Vagina (tissue), 2 donors: ENCODE data around the gene BTNL9. TPM values are rescaled to one million over a fixed set of nuclear protein-coding genes. Genes with fewer than 3 reads are reported as not detected.

Experiments
- DNase-seq, 2 donors: peaks; one replicate each; pipeline ENCODE4 v3.0.0-alpha.2; 2017; ENCODE audit errors: extremely low spot score in 2 of 2
- H3K27ac ChIP-seq: fragments of 200-600 bp; sonication (generic); one replicate; pipeline ENCODE4 v1.5.1; 2019
- H3K27me3 ChIP-seq: fragments of 200-600 bp; sonication (generic); one replicate; pipeline ENCODE4 v1.5.1; 2019
- H3K36me3 ChIP-seq, 2 donors: fragments of 200-600 bp; sonication (generic); one replicate each; pipeline ENCODE4 v1.5.1; 2017 to 2019
- H3K4me1 ChIP-seq: fragments of 200-600 bp; sonication (generic); one replicate; pipeline ENCODE4 v1.5.1; 2019
- H3K4me3 ChIP-seq, 2 donors: fragments of 200-600 bp; sonication (generic); 1 replicate in 1 of 2; 2 replicates in 1 of 2; pipeline ENCODE4 v1.5.1; 2016 to 2019
- H3K9me3 ChIP-seq: fragments of 200-600 bp; sonication (generic); one replicate; pipeline ENCODE4 v1.5.1; 2019
- POLR2A ChIP-seq, 2 donors: fragments of 450-650 bp; IDR thresholded peaks; one replicate each; pipeline ENCODE4 v1.6.1; 2017; ENCODE audit warnings: antibody characterized with exemption in 2 of 2, mild to moderate bottlenecking in 2 of 2, moderate library complexity in 2 of 2
- POLR2AphosphoS5 ChIP-seq, 2 donors: sonication (generic); formaldehyde crosslinking; IDR thresholded peaks; one replicate each; pipeline ENCODE4 v1.9.0; 2017; ENCODE audit warnings: antibody characterized with exemption in 2 of 2, mild to moderate bottlenecking in 2 of 2, low read depth in 1 of 2; ENCODE audit not compliant: insufficient read depth in 1 of 2
- intact Hi-C: fragments of 100-400 bp; cut with DNase I; formaldehyde crosslinking; loops from one replicate; pipeline ENCODE4 v1.15.1; 2023
- total RNA-seq: library from RNA; depleted of rRNA; stranded (reverse); fragments of >200 nt; gene quantifications from one replicate; pipeline ENCODE4 v1.2.3, GENCODE V29; 2016
- TF ChIP-seq, protein P1 (sequence below), 3 experiments: fragments of 450-650 bp in 2 of 3; fragments of 200-600 bp in 1 of 3; sonication (generic) in 1 of 3; IDR thresholded peaks; one replicate each; pipeline ENCODE4 v1.5.1; 2017 to 2019; ENCODE audit warnings: antibody characterized with exemption in 3 of 3, mild to moderate bottlenecking in 2 of 3, moderate library complexity in 2 of 3

Gene BTNL9
- total RNA-seq, 1 donor from 2014 or later, result 34.1 TPM

DNA sequence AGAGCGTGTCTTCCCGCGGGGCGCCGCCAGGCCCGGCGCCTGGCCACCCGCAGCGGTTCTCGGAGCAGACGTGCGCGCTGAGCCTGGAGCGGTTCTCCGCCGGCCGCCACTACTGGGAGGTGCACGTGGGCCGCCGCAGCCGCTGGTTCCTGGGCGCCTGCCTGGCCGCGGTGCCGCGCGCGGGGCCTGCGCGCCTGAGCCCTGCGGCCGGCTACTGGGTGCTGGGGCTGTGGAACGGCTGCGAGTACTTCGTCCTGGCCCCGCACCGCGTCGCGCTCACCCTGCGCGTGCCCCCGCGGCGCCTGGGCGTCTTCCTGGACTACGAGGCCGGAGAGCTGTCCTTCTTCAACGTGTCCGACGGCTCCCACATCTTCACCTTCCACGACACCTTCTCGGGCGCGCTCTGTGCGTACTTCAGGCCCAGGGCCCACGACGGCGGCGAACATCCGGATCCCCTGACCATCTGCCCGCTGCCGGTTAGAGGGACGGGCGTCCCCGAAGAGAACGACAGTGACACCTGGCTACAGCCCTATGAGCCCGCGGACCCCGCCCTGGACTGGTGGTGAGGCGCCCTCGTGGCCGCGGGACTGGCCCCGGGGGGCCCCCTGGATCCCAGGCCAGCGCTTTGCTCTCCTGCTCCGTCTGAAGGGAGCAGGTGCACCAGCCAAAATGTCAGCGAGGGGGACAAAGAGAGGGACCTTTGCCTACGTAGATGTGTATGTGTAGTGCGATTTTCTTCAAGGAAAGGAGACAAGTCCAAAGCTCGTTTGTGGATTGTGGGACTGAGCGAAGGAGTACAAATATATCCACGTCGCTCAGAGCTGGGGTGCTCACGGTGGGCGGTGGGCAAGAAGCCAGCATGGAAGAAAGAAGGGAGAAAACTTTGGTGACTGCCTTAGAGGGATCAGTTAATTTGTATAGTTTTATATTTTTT lies 19.5 kb downstream of the BTNL9 start:
- peaks cover 7% of the 10 kb centered on the region for H3K4me1 ChIP-seq
- no peaks in the 10 kb centered on the region for H3K9me3 ChIP-seq
- no peaks in the 10 kb centered on the region for H3K36me3 ChIP-seq
- TF ChIP-seq POLR2AphosphoS5 (IDR thresholded peaks at IDR 0.05; ENCODE audit: insufficient read depth in 1 of 2, low read depth in 1 of 2) (no peak), POLR2A (IDR thresholded peaks at IDR 0.05) (no peak)
- TF ChIP-seq, protein P1, sequence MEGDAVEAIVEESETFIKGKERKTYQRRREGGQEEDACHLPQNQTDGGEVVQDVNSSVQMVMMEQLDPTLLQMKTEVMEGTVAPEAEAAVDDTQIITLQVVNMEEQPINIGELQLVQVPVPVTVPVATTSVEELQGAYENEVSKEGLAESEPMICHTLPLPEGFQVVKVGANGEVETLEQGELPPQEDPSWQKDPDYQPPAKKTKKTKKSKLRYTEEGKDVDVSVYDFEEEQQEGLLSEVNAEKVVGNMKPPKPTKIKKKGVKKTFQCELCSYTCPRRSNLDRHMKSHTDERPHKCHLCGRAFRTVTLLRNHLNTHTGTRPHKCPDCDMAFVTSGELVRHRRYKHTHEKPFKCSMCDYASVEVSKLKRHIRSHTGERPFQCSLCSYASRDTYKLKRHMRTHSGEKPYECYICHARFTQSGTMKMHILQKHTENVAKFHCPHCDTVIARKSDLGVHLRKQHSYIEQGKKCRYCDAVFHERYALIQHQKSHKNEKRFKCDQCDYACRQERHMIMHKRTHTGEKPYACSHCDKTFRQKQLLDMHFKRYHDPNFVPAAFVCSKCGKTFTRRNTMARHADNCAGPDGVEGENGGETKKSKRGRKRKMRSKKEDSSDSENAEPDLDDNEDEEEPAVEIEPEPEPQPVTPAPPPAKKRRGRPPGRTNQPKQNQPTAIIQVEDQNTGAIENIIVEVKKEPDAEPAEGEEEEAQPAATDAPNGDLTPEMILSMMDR (IDR thresholded peaks at IDR 0.05), result no peak
- H3K27ac ChIP-seq, result no peak overlapping the region
- peaks cover 2% of the 10 kb centered on the region for H3K27me3 ChIP-seq
- no peak overlapping the region for H3K4me3 ChIP-seq
- intact Hi-C loops, result no loop called here
- peak in 1 of 2 donors; percentile 52 for DNase-seq

DNA sequence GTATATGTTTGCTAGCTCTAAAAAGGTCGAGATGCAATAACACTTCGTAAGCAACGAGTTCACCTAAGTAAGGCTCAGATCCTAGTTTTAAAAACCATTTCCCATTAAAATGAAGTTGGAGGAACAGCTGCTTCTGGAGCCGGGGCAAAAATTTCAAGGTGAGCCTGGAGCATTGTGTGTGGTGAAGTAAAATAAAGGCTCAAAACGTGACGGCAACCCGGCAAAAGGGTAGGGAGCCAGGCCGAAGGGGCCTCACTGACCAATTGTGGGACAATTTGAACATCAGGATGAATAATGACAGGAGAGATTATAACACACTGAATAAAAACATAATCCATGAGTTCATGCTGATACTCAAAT lies 20.1 kb downstream of the BTNL9 start:
- TF ChIP-seq POLR2AphosphoS5 (IDR thresholded peaks at IDR 0.05; ENCODE audit: insufficient read depth in 1 of 2, low read depth in 1 of 2) (no peak), POLR2A (IDR thresholded peaks at IDR 0.05) (no peak)
- TF ChIP-seq, protein P1 (IDR thresholded peaks at IDR 0.05), result no peak
- Histone ChIP-seq H3K36me3 (no peaks in the 10 kb centered on the region), H3K27ac (no peak overlapping the region), H3K4me3 (no peak overlapping the region), H3K4me1 (peaks cover 7% of the 10 kb centered on the region), H3K27me3 (peaks cover 2% of the 10 kb centered on the region), H3K9me3 (no peaks in the 10 kb centered on the region)
- intact Hi-C loops, result no loop called here
- DNase-seq, result no peak

DNA sequence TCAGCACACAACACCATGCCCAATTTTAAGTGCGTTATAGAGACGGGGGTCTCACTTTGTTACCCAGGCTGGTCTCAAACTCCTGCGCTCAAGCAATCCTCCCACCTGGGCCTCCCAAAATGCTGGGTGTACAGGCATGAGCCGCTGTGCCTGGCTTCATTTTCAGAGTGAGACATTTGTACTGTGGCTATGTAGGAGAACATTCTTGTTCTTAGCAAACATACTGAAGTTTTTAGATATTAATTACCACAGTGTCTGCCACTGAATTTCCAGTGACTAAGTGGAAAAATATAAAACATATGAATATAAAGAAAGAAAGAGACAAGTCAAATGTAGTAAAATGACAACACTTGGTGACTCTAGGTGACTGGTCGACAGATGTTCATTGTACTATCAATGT lies 20.9 kb downstream of the BTNL9 start:
- Histone ChIP-seq H3K4me3 (no peak overlapping the region), H3K4me1 (peaks cover 7% of the 10 kb centered on the region), H3K27me3 (peaks cover 2% of the 10 kb centered on the region), H3K36me3 (no peaks in the 10 kb centered on the region), H3K9me3 (no peaks in the 10 kb centered on the region), H3K27ac (no peak overlapping the region)
- TF ChIP-seq POLR2AphosphoS5 (IDR thresholded peaks at IDR 0.05; ENCODE audit: insufficient read depth in 1 of 2, low read depth in 1 of 2) (no peak), POLR2A (IDR thresholded peaks at IDR 0.05) (no peak)
- TF ChIP-seq, protein P1 (IDR thresholded peaks at IDR 0.05), result no peak
- intact Hi-C loops, result no loop called here
- DNase-seq, result peak in 1 of 2 donors; percentile 22

DNA sequence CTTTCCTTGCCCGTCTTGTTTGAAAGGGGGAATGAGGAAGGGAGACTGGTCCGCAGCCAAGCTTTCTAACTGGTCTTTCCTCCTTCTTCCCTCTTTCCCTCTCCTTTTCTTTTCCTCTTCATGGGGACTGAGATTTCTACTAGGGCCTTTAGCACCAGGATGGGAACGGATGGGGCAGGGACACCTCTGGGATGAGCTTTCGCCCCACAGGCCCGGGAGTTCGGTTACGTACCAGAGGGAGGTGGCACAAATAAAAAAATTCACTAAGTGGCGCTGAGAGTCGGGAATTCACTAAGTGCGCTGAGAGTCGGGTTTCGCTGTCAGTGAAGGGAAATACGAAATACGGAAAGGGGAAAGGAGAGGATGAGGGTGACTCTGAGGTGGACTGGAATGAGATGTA lies 21.6 kb downstream of the BTNL9 start:
- Histone ChIP-seq H3K4me3 (no peak overlapping the region), H3K36me3 (no peaks in the 10 kb centered on the region), H3K9me3 (no peaks in the 10 kb centered on the region), H3K27ac (no peak overlapping the region), H3K4me1 (peaks cover 7% of the 10 kb centered on the region), H3K27me3 (peaks cover 2% of the 10 kb centered on the region)
- DNase-seq, result no peak
- intact Hi-C loops, result no loop called here
- no peak for TF ChIP-seq POLR2A (IDR thresholded peaks at IDR 0.05)

DNA sequence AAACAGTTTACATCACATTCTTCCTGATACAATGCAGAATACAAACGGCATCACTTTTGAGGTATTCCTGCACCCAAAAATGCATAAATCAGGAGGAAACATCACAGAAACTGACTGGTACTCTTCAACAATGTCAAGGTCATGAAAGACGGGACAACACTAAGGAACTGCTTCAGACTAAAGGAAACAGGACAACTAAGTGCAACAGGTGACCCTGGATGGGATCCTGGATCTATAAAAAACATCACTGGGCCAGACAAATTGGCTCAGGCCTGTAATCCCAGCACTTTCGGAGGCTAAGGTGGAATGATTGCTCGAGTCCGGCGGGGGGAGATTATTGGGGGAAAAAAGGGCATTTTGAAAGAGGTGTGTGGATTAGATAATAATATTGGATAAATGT lies 22.6 kb downstream of the BTNL9 start:
- Histone ChIP-seq H3K27ac (no peak overlapping the region), H3K4me3 (no peak overlapping the region), H3K27me3 (peaks cover 2% of the 10 kb centered on the region), H3K36me3 (no peaks in the 10 kb centered on the region), H3K9me3 (no peaks in the 10 kb centered on the region), H3K4me1 (peaks cover 7% of the 10 kb centered on the region)
- no peak for DNase-seq
- TF ChIP-seq POLR2AphosphoS5 (IDR thresholded peaks at IDR 0.05; ENCODE audit: insufficient read depth in 1 of 2, low read depth in 1 of 2), result no peak
- TF ChIP-seq POLR2A (IDR thresholded peaks at IDR 0.05), result no peak
- TF ChIP-seq, protein P1 (IDR thresholded peaks at IDR 0.05), result no peak
- intact Hi-C loops, result no loop called here
